ENCODE measurements around the gene NREP.

The NREP gene

DNA sequence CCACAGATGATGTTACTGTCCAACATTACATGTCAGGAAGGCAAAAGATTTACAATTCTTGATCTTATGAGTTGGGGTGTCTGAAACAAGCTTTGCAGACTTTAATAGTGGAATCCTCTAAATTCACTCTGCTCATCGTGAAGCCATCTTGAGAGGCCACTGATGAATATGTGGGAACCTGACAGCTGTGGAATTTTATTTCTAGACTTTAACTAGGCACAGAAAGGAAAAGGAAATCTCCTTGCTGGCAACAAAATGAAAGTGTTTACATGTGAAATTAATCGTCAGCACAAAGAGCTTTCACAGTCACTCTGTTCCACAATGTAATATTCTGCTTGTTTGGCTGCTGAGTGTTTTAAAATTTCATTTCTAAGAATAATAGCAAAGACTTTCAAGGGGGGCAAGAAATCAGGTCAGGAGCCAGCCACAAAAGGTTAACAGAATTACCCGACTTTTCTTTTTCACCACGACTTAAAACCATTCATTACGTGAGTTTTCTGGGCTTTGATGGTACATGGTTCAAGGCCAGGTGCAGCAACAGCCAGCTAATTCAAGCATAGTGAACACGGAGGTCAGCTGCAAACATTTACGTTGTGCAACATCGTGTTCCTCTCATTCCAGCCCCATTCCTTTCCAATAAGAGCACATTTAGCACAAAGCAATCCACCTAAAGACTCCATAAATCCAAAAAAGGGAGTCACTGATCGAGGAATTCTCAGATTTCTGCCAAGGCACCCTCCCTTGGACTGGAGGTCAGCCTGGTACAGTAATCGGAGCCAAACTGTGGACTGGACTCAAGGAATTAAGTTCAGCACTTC is 14.6 kb downstream of the NREP start:
- TF ChIP-seq CTCF (IDR thresholded peaks at IDR 0.05; ENCODE audit: low read length, missing control alignments), result no peak
- peak; percentile 95 for DNase-seq (ENCODE audit: low read depth)
- no peak overlapping the region for H3K4me3 ChIP-seq (replicated peaks; ENCODE audit: low read depth, low read length)

DNA sequence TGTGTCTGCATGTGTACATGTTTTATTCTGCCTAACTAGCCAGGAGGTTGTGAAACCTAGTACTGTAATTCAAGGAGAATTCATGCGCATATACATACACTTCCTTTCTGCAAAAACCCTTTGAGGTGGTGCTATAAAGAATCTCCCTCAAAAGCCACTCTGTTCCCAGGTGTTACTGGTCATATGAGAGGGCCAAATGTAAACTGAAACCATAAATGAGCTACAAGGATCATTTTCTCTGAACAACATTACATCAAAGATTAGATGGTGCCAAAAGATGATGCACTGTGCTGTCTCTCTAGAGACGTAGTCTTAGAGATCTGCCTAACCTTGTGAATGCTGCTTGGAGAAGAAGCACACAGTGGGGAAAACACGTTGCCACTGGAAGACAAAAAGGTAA is 15.7 kb downstream of the NREP start:
- H3K4me3 ChIP-seq (replicated peaks; ENCODE audit: low read depth, low read length), result no peak overlapping the region
- TF ChIP-seq CTCF (IDR thresholded peaks at IDR 0.05; ENCODE audit: low read length, missing control alignments), result no peak
- no peak for DNase-seq (ENCODE audit: low read depth)

DNA sequence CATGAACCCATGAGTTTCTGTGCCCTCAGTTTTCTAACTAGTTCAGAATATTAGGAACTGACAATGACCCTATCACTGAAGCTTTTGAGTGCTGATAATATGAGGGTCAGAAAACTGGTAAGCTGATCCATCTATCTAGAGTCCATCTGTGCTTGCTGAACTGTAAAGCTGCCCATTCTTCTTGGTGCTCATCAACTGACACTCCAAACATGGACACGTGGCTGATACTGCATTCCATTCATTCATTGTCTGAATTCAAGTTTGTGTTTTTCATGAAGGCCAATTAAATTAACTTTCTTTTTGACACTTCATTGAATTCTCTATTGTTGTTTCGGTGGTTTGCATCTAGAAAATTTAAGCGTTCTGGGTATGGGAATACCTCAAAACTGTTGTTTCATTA is 17.6 kb downstream of the NREP start:
- no peak for TF ChIP-seq CTCF (IDR thresholded peaks at IDR 0.05; ENCODE audit: low read length, missing control alignments)
- no peak overlapping the region for H3K4me3 ChIP-seq (replicated peaks; ENCODE audit: low read depth, low read length)
- DNase-seq (ENCODE audit: low read depth), result no peak

- no peak for TF ChIP-seq CTCF (IDR thresholded peaks at IDR 0.05; ENCODE audit: low read length, missing control alignments)
- no peak for DNase-seq (ENCODE audit: low read depth)
- H3K4me3 ChIP-seq (replicated peaks; ENCODE audit: low read depth, low read length), result no peak overlapping the region
Measured at GRCh38 chr5:111738118-111738517, 18.9 kb downstream of the NREP start.

DNA sequence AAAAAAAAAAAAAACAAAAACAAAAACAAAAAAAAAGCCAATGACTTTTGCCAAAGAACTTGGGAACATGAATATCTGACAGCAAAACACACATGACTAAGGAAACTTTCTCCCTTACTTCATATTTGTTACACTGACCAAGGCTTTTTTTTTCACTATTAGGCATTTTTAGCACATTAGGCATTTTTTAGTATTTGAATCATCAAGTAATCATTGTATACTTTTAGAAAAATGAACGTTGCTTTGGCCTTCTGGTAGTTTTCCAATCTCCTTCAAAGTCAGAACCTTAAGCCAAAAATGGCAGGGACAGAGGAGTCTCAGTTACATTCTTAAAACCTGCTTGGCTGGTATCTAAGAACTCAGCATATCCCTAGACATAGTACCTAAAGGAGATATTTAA is 19.3 kb downstream of the NREP start:
- no peak overlapping the region for H3K4me3 ChIP-seq (replicated peaks; ENCODE audit: low read depth, low read length)
- no peak for TF ChIP-seq CTCF (IDR thresholded peaks at IDR 0.05; ENCODE audit: low read length, missing control alignments)
- peak; percentile 67 for DNase-seq (ENCODE audit: low read depth)

- no peak overlapping the region for H3K4me3 ChIP-seq (replicated peaks; ENCODE audit: low read depth, low read length)
- DNase-seq (ENCODE audit: low read depth), result peak; percentile 88
- no peak for TF ChIP-seq CTCF (IDR thresholded peaks at IDR 0.05; ENCODE audit: low read length, missing control alignments)
Measured at GRCh38 chr5:111735583-111736270, 21.3 kb downstream of the NREP start.
